Measurements from ENCODE around the gene CD209.

- TF ChIP-seq POLR2A (IDR thresholded peaks at IDR 0.05; ENCODE audit: low read depth, low read length) (no peak), CTCF (IDR thresholded peaks at IDR 0.05; ENCODE audit: extremely low read depth in 1 of 2, insufficient read depth in 1 of 2, low read depth in 1 of 2, low read length in 2 of 2) (no peak), EZH2 (IDR thresholded peaks at IDR 0.05; ENCODE audit: borderline replicate concordance, low read depth, low read length, severe bottlenecking) (no peak)
Measured at GRCh38 chr19:7784856-7785255, 37.5 kb upstream of the CD209 start.

Measured in endothelial cell of umbilical vein (primary cell).